K562 (cell line): ENCODE data around the gene SLC13A4. TPM values are rescaled to one million over a fixed set of nuclear protein-coding genes. Genes with fewer than 3 reads are reported as not detected.

Source experiments
- CC2D1A ChIP-seq: fragments of 450-650 bp; IDR thresholded peaks from 2 replicates; pipeline ENCODE4 v1.6.1; 2017; ENCODE audit warnings: mild to moderate bottlenecking
- KLF6 ChIP-seq: fragments of 250-450 bp; sonication (Bioruptor Pico); IDR thresholded peaks from 2 replicates; pipeline ENCODE4 v1.4.0; 2020; ENCODE audit warnings: mild to moderate bottlenecking, moderate library complexity, borderline replicate concordance
- PTRF ChIP-seq: fragments of 450-650 bp; IDR thresholded peaks from 2 replicates; pipeline ENCODE4 v1.6.1; 2016; ENCODE audit warnings: mild to moderate bottlenecking, missing genetic modification characterization, missing compliant biosample characterization
- SNRNP70 ChIP-seq: fragments of 200-400 bp; formaldehyde crosslinking; optimal IDR thresholded peaks from 2 replicates; pipeline ENCODE3; 2017; ENCODE audit warnings: low read depth, low read length
- SRSF1 ChIP-seq: fragments of 200-400 bp; formaldehyde crosslinking; IDR thresholded peaks from 2 replicates; pipeline ENCODE4 v1.6.1; 2017; ENCODE audit warnings: mild to moderate bottlenecking, low read depth, low read length, moderate library complexity
- SRSF3 ChIP-seq: fragments of 200-400 bp; formaldehyde crosslinking; IDR thresholded peaks from 2 replicates; pipeline ENCODE4 v1.6.1; 2016; ENCODE audit warnings: mild to moderate bottlenecking, low read length, moderate library complexity; ENCODE audit not compliant: insufficient read depth
- ZNF133 ChIP-seq: fragments of 250-450 bp; sonication (Bioruptor Pico); IDR thresholded peaks from 2 replicates; pipeline ENCODE4 v1.4.0; 2020; ENCODE audit warnings: mild to moderate bottlenecking
- polyA plus RNA-seq, 8 experiments: library from polyadenylated mRNA; depleted of rRNA in 4 of 8; stranded (reverse) in 5 of 8; unstranded in 3 of 8; fragments of >200 nt; fragmentation: Nextera tagmentation in 2 of 8; fragmentation: Illumina TruSeq in 1 of 8; extraction: Ambion mirVana in 2 of 8; extraction: Trizol in 1 of 8; gene quantifications; 2 replicates each; pipeline versions ENCODE4 v1.2.1 to v1.2.3, GENCODE V29; 2011 to 2014; ENCODE audit warnings: inconsistent platforms in 1 of 8, missing spikeins in 1 of 8
- total RNA-seq, 7 experiments: library from RNA; depleted of rRNA in 6 of 7; stranded (reverse); fragments of >200 nt in 6 of 7; fragmentation: Illumina TruSeq in 2 of 7; extraction: Trizol in 2 of 7; gene quantifications; 2 replicates each; pipeline versions ENCODE4 v1.2.1 to v1.2.3, GENCODE V29; 2011 to 2021; ENCODE audit warnings: low replicate concordance in 1 of 7
- TF ChIP-seq, protein P1 (sequence below): fragments of 250-450 bp; sonication (Bioruptor Pico); IDR thresholded peaks from 2 replicates; pipeline ENCODE4 v1.4.0; 2020; ENCODE audit warnings: mild to moderate bottlenecking, moderate library complexity
- TF ChIP-seq, protein P2 (sequence below): fragments of 450-650 bp; IDR thresholded peaks from 2 replicates; pipeline ENCODE4 v1.6.1; 2016; ENCODE audit warnings: mild to moderate bottlenecking, moderate library complexity
- TF ChIP-seq, protein P3 (sequence below): IDR thresholded peaks from 2 replicates; pipeline ENCODE4 v1.6.1; 2011; ENCODE audit warnings: borderline replicate concordance, low read depth, mild to moderate bottlenecking, moderate library complexity, low read length; ENCODE audit not compliant: insufficient read depth, poor library complexity, severe bottlenecking

Gene SLC13A4
- total and polyA plus RNA-seq, 9 of the 15 experiments (the other 6 are each of a cell fraction or from before 2014, with no cell fraction given) = 0.11 to 1.0 (median 0.36) TPM

DNA sequence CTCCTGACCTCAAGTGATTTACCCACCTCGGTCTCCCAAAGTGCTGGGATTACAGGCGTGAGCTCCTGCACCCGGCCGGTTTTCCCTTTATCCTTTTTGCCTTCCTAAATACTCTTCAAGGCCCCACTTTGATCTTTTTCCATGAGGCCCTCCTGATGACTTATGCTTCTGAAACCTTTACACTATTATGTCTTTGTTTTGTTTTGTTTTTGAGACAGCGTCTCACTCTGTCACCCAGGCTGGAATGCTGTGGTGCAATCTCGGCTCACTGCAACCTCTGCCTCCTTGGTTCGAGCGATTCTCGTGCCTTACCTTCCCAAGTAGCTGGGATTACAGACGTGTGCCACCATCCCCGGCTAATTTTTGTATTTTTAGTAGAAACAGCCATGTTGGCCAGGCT, 61.8 kb downstream of the SLC13A4 start (continued):
- TF ChIP-seq, protein P1, sequence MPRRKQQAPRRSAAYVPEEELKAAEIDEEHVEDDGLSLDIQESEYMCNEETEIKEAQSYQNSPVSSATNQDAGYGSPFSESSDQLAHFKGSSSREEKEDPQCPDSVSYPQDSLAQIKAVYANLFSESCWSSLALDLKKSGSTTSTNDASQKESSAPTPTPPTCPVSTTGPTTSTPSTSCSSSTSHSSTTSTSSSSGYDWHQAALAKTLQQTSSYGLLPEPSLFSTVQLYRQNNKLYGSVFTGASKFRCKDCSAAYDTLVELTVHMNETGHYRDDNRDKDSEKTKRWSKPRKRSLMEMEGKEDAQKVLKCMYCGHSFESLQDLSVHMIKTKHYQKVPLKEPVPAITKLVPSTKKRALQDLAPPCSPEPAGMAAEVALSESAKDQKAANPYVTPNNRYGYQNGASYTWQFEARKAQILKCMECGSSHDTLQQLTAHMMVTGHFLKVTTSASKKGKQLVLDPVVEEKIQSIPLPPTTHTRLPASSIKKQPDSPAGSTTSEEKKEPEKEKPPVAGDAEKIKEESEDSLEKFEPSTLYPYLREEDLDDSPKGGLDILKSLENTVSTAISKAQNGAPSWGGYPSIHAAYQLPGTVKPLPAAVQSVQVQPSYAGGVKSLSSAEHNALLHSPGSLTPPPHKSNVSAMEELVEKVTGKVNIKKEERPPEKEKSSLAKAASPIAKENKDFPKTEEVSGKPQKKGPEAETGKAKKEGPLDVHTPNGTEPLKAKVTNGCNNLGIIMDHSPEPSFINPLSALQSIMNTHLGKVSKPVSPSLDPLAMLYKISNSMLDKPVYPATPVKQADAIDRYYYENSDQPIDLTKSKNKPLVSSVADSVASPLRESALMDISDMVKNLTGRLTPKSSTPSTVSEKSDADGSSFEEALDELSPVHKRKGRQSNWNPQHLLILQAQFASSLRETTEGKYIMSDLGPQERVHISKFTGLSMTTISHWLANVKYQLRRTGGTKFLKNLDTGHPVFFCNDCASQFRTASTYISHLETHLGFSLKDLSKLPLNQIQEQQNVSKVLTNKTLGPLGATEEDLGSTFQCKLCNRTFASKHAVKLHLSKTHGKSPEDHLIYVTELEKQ (CRISPR knock-in tag) = no peak
- TF ChIP-seq, protein P2, sequence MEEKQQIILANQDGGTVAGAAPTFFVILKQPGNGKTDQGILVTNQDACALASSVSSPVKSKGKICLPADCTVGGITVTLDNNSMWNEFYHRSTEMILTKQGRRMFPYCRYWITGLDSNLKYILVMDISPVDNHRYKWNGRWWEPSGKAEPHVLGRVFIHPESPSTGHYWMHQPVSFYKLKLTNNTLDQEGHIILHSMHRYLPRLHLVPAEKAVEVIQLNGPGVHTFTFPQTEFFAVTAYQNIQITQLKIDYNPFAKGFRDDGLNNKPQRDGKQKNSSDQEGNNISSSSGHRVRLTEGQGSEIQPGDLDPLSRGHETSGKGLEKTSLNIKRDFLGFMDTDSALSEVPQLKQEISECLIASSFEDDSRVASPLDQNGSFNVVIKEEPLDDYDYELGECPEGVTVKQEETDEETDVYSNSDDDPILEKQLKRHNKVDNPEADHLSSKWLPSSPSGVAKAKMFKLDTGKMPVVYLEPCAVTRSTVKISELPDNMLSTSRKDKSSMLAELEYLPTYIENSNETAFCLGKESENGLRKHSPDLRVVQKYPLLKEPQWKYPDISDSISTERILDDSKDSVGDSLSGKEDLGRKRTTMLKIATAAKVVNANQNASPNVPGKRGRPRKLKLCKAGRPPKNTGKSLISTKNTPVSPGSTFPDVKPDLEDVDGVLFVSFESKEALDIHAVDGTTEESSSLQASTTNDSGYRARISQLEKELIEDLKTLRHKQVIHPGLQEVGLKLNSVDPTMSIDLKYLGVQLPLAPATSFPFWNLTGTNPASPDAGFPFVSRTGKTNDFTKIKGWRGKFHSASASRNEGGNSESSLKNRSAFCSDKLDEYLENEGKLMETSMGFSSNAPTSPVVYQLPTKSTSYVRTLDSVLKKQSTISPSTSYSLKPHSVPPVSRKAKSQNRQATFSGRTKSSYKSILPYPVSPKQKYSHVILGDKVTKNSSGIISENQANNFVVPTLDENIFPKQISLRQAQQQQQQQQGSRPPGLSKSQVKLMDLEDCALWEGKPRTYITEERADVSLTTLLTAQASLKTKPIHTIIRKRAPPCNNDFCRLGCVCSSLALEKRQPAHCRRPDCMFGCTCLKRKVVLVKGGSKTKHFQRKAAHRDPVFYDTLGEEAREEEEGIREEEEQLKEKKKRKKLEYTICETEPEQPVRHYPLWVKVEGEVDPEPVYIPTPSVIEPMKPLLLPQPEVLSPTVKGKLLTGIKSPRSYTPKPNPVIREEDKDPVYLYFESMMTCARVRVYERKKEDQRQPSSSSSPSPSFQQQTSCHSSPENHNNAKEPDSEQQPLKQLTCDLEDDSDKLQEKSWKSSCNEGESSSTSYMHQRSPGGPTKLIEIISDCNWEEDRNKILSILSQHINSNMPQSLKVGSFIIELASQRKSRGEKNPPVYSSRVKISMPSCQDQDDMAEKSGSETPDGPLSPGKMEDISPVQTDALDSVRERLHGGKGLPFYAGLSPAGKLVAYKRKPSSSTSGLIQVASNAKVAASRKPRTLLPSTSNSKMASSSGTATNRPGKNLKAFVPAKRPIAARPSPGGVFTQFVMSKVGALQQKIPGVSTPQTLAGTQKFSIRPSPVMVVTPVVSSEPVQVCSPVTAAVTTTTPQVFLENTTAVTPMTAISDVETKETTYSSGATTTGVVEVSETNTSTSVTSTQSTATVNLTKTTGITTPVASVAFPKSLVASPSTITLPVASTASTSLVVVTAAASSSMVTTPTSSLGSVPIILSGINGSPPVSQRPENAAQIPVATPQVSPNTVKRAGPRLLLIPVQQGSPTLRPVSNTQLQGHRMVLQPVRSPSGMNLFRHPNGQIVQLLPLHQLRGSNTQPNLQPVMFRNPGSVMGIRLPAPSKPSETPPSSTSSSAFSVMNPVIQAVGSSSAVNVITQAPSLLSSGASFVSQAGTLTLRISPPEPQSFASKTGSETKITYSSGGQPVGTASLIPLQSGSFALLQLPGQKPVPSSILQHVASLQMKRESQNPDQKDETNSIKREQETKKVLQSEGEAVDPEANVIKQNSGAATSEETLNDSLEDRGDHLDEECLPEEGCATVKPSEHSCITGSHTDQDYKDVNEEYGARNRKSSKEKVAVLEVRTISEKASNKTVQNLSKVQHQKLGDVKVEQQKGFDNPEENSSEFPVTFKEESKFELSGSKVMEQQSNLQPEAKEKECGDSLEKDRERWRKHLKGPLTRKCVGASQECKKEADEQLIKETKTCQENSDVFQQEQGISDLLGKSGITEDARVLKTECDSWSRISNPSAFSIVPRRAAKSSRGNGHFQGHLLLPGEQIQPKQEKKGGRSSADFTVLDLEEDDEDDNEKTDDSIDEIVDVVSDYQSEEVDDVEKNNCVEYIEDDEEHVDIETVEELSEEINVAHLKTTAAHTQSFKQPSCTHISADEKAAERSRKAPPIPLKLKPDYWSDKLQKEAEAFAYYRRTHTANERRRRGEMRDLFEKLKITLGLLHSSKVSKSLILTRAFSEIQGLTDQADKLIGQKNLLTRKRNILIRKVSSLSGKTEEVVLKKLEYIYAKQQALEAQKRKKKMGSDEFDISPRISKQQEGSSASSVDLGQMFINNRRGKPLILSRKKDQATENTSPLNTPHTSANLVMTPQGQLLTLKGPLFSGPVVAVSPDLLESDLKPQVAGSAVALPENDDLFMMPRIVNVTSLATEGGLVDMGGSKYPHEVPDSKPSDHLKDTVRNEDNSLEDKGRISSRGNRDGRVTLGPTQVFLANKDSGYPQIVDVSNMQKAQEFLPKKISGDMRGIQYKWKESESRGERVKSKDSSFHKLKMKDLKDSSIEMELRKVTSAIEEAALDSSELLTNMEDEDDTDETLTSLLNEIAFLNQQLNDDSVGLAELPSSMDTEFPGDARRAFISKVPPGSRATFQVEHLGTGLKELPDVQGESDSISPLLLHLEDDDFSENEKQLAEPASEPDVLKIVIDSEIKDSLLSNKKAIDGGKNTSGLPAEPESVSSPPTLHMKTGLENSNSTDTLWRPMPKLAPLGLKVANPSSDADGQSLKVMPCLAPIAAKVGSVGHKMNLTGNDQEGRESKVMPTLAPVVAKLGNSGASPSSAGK = no peak
- no peak for TF ChIP-seq SRSF1
- no peak for TF ChIP-seq SNRNP70
- TF ChIP-seq PTRF (tag) = no peak
- no peak for TF ChIP-seq CC2D1A
- TF ChIP-seq ZNF133 (CRISPR knock-in tag) = no peak
- no peak for TF ChIP-seq KLF6 (CRISPR knock-in tag)
- TF ChIP-seq, protein P3, sequence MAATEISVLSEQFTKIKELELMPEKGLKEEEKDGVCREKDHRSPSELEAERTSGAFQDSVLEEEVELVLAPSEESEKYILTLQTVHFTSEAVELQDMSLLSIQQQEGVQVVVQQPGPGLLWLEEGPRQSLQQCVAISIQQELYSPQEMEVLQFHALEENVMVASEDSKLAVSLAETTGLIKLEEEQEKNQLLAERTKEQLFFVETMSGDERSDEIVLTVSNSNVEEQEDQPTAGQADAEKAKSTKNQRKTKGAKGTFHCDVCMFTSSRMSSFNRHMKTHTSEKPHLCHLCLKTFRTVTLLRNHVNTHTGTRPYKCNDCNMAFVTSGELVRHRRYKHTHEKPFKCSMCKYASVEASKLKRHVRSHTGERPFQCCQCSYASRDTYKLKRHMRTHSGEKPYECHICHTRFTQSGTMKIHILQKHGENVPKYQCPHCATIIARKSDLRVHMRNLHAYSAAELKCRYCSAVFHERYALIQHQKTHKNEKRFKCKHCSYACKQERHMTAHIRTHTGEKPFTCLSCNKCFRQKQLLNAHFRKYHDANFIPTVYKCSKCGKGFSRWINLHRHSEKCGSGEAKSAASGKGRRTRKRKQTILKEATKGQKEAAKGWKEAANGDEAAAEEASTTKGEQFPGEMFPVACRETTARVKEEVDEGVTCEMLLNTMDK = no peak
- no peak for TF ChIP-seq SRSF3
